Calu3 (cell line): Measurements from ENCODE around the gene EVL. TPM values are rescaled to one million over a fixed set of nuclear protein-coding genes. Genes with fewer than 3 reads are reported as not detected.

Source experiments
- BruUV-seq: library from RNA; stranded (reverse); fragments of 400-500 nt; replicated peaks from 2 replicates; lab custom pipeline; 2021; lab: Mats Ljungman, UMichigan
- CTCF ChIA-PET: fragments of 300-600 bp; sonication (Branson Sonifier 250); formaldehyde crosslinking; loops from one replicate; lab custom pipeline; 2022; ENCODE audit warnings: antibody characterized with exemption; lab: Charles Lee
- DNase-seq: peaks from one replicate; pipeline ENCODE4 v3.0.0; 2022
- H3K27ac Mint-ChIP-seq: one replicate; pipeline ENCODE4 v1.8.0; 2022; ENCODE audit warnings: mixed read lengths; ENCODE audit not compliant: unreplicated experiment
- H3K27me3 Mint-ChIP-seq: one replicate; pipeline ENCODE4 v1.8.0; 2022; ENCODE audit warnings: mixed read lengths; ENCODE audit not compliant: unreplicated experiment
- H3K36me3 Mint-ChIP-seq: one replicate; pipeline ENCODE4 v1.8.0; 2022; ENCODE audit warnings: mild to moderate bottlenecking, moderate library complexity, mixed read lengths; ENCODE audit not compliant: insufficient read depth, unreplicated experiment
- H3K4me1 Mint-ChIP-seq: one replicate; pipeline ENCODE4 v1.8.0; 2022; ENCODE audit warnings: mild to moderate bottlenecking, low read depth, mixed read lengths; ENCODE audit not compliant: unreplicated experiment
- H3K4me3 Mint-ChIP-seq: one replicate; pipeline ENCODE4 v1.8.0; 2022; ENCODE audit warnings: mild to moderate bottlenecking, low read depth, moderate library complexity, mixed read lengths; ENCODE audit not compliant: unreplicated experiment
- H3K9me3 Mint-ChIP-seq: one replicate; pipeline ENCODE4 v1.8.0; 2022; ENCODE audit warnings: low read depth, mixed read lengths; ENCODE audit not compliant: unreplicated experiment
- intact Hi-C: fragments of 100-400 bp; cut with micrococcal nuclease; formaldehyde crosslinking; loops from one replicate; pipeline ENCODE4 v1.10.0; 2022; ENCODE audit not compliant: unreplicated experiment
- total RNA-seq: library from RNA; stranded (reverse); gene quantifications from 2 replicates; pipeline ENCODE4 v1.2.3, GENCODE V29; 2022
- TF ChIP-seq, protein P1 (sequence below): fragments of 200-600 bp; IDR thresholded peaks from one replicate; pipeline ENCODE4 v1.8.0; 2022; ENCODE audit warnings: antibody characterized with exemption; ENCODE audit not compliant: unreplicated experiment

The EVL gene
- total RNA-seq, 1 experiment from 2014 or later, result 33.5 TPM

DNA sequence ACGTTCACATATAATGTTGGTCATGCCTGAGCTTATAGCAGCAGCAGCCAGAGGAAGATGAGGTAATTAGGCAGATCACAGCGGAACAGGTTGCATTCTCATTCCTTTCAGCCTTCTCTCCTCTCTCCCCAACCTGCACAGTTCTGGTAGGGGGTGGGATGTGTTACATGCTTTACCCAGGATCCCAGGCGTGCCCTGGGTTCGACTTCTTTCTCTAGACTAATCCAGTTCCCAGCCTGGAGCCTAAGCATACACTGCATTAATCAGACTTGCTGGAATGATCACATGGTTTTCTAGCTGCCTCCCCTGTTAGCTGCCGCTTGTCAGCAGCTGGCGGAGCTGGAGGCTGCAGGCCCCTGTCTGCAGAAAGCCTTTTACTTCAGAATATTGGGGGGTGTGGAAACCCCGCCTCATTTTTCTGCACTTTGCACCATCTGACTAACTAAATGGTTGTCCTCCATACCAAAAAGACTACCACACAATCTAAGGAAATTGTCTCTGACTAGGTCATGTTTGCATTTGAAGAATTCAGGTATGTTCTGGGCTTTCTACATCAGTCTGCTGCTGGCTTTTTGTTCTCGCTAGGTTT is 46.0 kb upstream of the EVL start:
- no peaks in the 10 kb centered on the region for H3K9me3 Mint-ChIP-seq
- CTCF ChIA-PET, result no interaction called here
- intact Hi-C loops, result no loop called here
- no peak overlapping the region for H3K27ac Mint-ChIP-seq
- H3K4me1 Mint-ChIP-seq, result no peaks in the 10 kb centered on the region
- DNase-seq, result no peak
- BruUV-seq, result no TSS peak
- H3K36me3 Mint-ChIP-seq, result no peaks in the 10 kb centered on the region
- H3K4me3 Mint-ChIP-seq, result no peak overlapping the region
- TF ChIP-seq, protein P1, sequence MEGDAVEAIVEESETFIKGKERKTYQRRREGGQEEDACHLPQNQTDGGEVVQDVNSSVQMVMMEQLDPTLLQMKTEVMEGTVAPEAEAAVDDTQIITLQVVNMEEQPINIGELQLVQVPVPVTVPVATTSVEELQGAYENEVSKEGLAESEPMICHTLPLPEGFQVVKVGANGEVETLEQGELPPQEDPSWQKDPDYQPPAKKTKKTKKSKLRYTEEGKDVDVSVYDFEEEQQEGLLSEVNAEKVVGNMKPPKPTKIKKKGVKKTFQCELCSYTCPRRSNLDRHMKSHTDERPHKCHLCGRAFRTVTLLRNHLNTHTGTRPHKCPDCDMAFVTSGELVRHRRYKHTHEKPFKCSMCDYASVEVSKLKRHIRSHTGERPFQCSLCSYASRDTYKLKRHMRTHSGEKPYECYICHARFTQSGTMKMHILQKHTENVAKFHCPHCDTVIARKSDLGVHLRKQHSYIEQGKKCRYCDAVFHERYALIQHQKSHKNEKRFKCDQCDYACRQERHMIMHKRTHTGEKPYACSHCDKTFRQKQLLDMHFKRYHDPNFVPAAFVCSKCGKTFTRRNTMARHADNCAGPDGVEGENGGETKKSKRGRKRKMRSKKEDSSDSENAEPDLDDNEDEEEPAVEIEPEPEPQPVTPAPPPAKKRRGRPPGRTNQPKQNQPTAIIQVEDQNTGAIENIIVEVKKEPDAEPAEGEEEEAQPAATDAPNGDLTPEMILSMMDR, result no peak
- H3K27me3 Mint-ChIP-seq, result no peaks in the 10 kb centered on the region

- H3K27ac Mint-ChIP-seq, result no peak overlapping the region
Measured at GRCh38 chr14:100020629-100021028, 44.6 kb upstream of the EVL start.

GRCh38 chr14:100022772-100023451 is 42.3 kb upstream of the EVL start:
- no peaks in the 10 kb centered on the region for H3K9me3 Mint-ChIP-seq
- no peak overlapping the region for H3K4me3 Mint-ChIP-seq
- no peak for DNase-seq
- no peaks in the 10 kb centered on the region for H3K36me3 Mint-ChIP-seq
- no TSS peak for BruUV-seq
- no peaks in the 10 kb centered on the region for H3K27me3 Mint-ChIP-seq
- intact Hi-C loops, result no loop called here
- TF ChIP-seq, protein P1, result no peak
- CTCF ChIA-PET, result interaction anchor here (0.8 kb wide), 1 partner anchor 52 kb away, joined by 4 read pairs; no protein-coding TSS in a partner anchor
- no peak overlapping the region for H3K27ac Mint-ChIP-seq
- H3K4me1 Mint-ChIP-seq, result peaks cover 11% of the 10 kb centered on the region

More at GRCh38 chr14:100020629-100021028, 44.6 kb upstream of the EVL start:
- H3K4me3 Mint-ChIP-seq, result no peak overlapping the region
- no TSS peak for BruUV-seq
- no peaks in the 10 kb centered on the region for H3K36me3 Mint-ChIP-seq
- CTCF ChIA-PET, result no interaction called here
- intact Hi-C loops, result no loop called here
- H3K9me3 Mint-ChIP-seq, result no peaks in the 10 kb centered on the region
- H3K27me3 Mint-ChIP-seq, result no peaks in the 10 kb centered on the region
- no peak for DNase-seq
- TF ChIP-seq, protein P1, result no peak
- H3K4me1 Mint-ChIP-seq, result peaks cover 10% of the 10 kb centered on the region

- Mint-ChIP-seq H3K9me3 (no peaks in the 10 kb centered on the region), H3K27me3 (no peaks in the 10 kb centered on the region), H3K4me3 (no peak overlapping the region), H3K27ac (no peak overlapping the region), H3K4me1 (peaks cover 21% of the 10 kb centered on the region), H3K36me3 (no peaks in the 10 kb centered on the region)
- peak; percentile 74 for DNase-seq
- BruUV-seq, result no TSS peak
- TF ChIP-seq, protein P1, result peak; percentile 17
- intact Hi-C loops, result loop anchor here (1.0 kb wide), 1 partner anchor 43 kb away; no protein-coding TSS in a partner anchor
- CTCF ChIA-PET, result interaction anchor here (0.7 to 1.2 kb wide), 4 partner anchors 19 to 83 kb away, joined by 3 read pairs; no protein-coding TSS in a partner anchor
Measured at GRCh38 chr14:100025111-100025510, 40.1 kb upstream of the EVL start.
